K562 treated with DMSO at 1 percent for 24 hours (cell line): ENCODE results near the gene CHRM4. TPM values are rescaled to one million over a fixed set of nuclear protein-coding genes. Genes with fewer than 3 reads are reported as not detected.

Experiments used
- total RNA-seq: library from RNA; unstranded; fragments of 300-600 nt; gene quantifications from 2 replicates; pipeline ENCODE4 v1.2.3, GENCODE V29; 2022; ENCODE audit warnings: low read depth; ENCODE audit not compliant: insufficient read depth

Gene CHRM4
- 0.76 and 1.4 TPM in 2 replicates for total RNA-seq

GRCh38 chr11:46391578-46392420 is at the start of gene CHRM4:
CHRM4 (minus strand) TSS chr11:46391776; CDS start chr11:46386557, 5,219 bp downstream.

GRCh38 chr11:46381048-46381818 is 10.3 kb downstream of the CHRM4 start, which contains the start of gene MDK:
MDK (plus strand) TSS chr11:46381669; CDS start chr11:46382058, 389 bp downstream.

DNA sequence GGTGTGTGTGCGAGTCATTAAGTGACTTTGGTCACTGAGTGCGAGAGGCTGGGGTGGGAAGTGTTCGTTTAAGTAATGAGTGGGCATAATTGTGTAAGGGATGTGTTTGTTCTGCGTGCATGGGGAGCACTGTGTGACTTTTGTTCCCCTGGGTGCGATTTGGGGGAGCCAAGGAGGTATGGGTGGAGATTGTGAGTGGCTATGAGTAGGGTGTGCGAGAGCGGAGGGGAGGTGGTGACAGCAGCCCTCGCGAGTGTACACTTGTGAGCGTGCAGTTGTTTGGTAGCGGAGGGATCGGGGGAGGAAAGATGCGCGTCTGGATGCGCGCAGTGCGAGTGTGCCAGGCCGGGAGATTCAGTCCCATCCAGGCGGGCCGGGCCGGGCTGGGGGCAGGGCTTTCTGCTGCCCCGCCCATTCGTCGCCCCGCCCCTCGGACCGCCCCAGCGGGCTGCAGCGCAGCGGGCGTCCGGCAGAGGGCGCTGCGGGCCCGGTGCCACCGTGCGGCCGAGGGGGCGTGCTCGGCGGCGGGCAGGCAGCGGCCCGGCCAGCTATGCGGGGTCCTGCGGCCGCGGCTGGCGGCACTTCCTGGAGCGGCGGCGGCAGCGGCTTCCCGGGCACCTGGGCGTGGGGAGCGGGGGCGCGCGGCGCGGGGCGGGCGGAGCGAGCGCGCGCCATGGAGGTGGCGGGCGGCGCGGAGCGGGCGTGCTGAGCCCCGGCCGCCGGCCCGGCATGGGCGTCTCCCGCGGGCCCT is 44.5 kb downstream of the CHRM4 start, which contains the start of gene DGKZ:
Gene DGKZ, plus strand, starts transcription at position 578 of the 751 bp plus-strand sequence. CDS start 197 bp downstream, outside the sequence.

Other genes starting within 250 kb of the CHRM4 start
- 38.4 and 44.4 TPM in 2 replicates for gene CREB3L1, start 114.1 kb downstream of the CHRM4 start, total RNA-seq
- gene DGKZ, start 44.3 kb downstream of the CHRM4 start, total RNA-seq, result 112 and 116 TPM in 2 replicates
- 213 and 219 TPM in 2 replicates for gene MDK, start 10.1 kb downstream of the CHRM4 start, total RNA-seq
- 43.3 and 48.4 TPM in 2 replicates for gene AMBRA1, start 202.2 kb upstream of the CHRM4 start, total RNA-seq
- 9.5 and 10.8 TPM in 2 replicates for gene HARBI1, start 225.5 kb upstream of the CHRM4 start, total RNA-seq
- gene ATG13, start 225.8 kb upstream of the CHRM4 start, total RNA-seq, result 47.1 and 49.7 TPM in 2 replicates